CD14-positive monocyte (primary cell): ENCODE results near the gene TENT5C. TPM values are rescaled to one million over a fixed set of nuclear protein-coding genes. Genes with fewer than 3 reads are reported as not detected.

Source experiments
- DNase-seq, 3 donors: peaks; one replicate each; pipeline ENCODE4 v3.0.0-alpha.2; 2011 to 2022
- H2AFZ ChIP-seq: 2 replicates; pipeline ENCODE4 v1.6.0; 2012; ENCODE audit warnings: mild to moderate bottlenecking, low read depth, low read length, inconsistent platforms; ENCODE audit not compliant: insufficient read depth, poor library complexity, severe bottlenecking
- H3K27ac ChIP-seq, 2 donors: 1 replicate in 1 of 2; 2 replicates in 1 of 2; pipeline ENCODE4 v1.5.1; 2012 to 2013; ENCODE audit warnings: low read length in 2 of 2, control low read depth in 1 of 2, inconsistent platforms in 1 of 2, low read depth in 1 of 2, mild to moderate bottlenecking in 1 of 2
- H3K27me3 ChIP-seq, 2 donors: one replicate each; pipeline versions ENCODE4 v1.6.0 to v1.6.1; 2011 to 2013; ENCODE audit warnings: low read length in 2 of 2; ENCODE audit not compliant: control insufficient read depth in 2 of 2, insufficient read depth in 2 of 2
- H3K36me3 ChIP-seq, 2 donors: replicated peaks in 1 of 2; 1 replicate in 1 of 2; 2 replicates in 1 of 2; pipeline versions ENCODE4 v1.5.1 to v1.6.1; 2012 to 2013; ENCODE audit warnings: low read length in 2 of 2, control low read depth in 1 of 2, inconsistent platforms in 1 of 2, mild to moderate bottlenecking in 1 of 2; ENCODE audit not compliant: insufficient read depth in 2 of 2, control insufficient read depth in 1 of 2
- H3K4me1 ChIP-seq, 2 donors: 1 replicate in 1 of 2; 2 replicates in 1 of 2; pipeline versions ENCODE4 v1.5.1 to v1.6.1; 2012 to 2013; ENCODE audit warnings: low read length in 2 of 2, control low read depth in 1 of 2, inconsistent platforms in 1 of 2, mild to moderate bottlenecking in 1 of 2, moderate library complexity in 1 of 2; ENCODE audit not compliant: insufficient read depth in 2 of 2, control insufficient read depth in 1 of 2
- H3K4me2 ChIP-seq: replicated peaks from 2 replicates; pipeline ENCODE3; 2012; ENCODE audit warnings: low read length, moderate library complexity, mild to moderate bottlenecking; ENCODE audit not compliant: poor library complexity, severe bottlenecking; ENCODE audit errors: extremely low read depth
- H3K4me3 ChIP-seq, 3 experiments: fragments of 200-600 bp in 1 of 3; sonication (generic) in 1 of 3; replicated peaks in 1 of 3; 1 replicate in 2 of 3; 2 replicates in 1 of 3; pipeline ENCODE4 v1.5.1; 2011 to 2013; ENCODE audit warnings: low read length in 3 of 3, mild to moderate bottlenecking in 3 of 3, control low read depth in 2 of 3, low read depth in 2 of 3, inconsistent platforms in 1 of 3, moderate library complexity in 1 of 3
- H3K79me2 ChIP-seq: 2 replicates; pipeline ENCODE4 v1.6.0; 2012; ENCODE audit warnings: mild to moderate bottlenecking, control low read depth, inconsistent platforms, low read length, moderate library complexity; ENCODE audit not compliant: insufficient read depth
- H3K9ac ChIP-seq: 2 replicates; pipeline ENCODE4 v1.6.0; 2017; ENCODE audit warnings: low read length, mild to moderate bottlenecking; ENCODE audit not compliant: insufficient read depth, poor library complexity, severe bottlenecking
- H3K9me3 ChIP-seq, 2 donors: replicated peaks in 1 of 2; 1 replicate in 1 of 2; 2 replicates in 1 of 2; pipeline versions ENCODE4 v1.5.1 to v1.6.1; 2012 to 2013; ENCODE audit warnings: low read length in 2 of 2, control low read depth in 1 of 2; ENCODE audit not compliant: control insufficient read depth in 1 of 2, insufficient read depth in 1 of 2
- H4K20me1 ChIP-seq: 2 replicates; pipeline ENCODE4 v1.6.0; 2012; ENCODE audit warnings: mild to moderate bottlenecking, low read length, control low read depth, moderate library complexity; ENCODE audit not compliant: insufficient read depth
- H3K27ac Mint-ChIP-seq, 7 donors: one replicate each; pipeline ENCODE4 v1.8.0; 2020; ENCODE audit warnings: mild to moderate bottlenecking in 7 of 7, mixed read lengths in 7 of 7, moderate library complexity in 6 of 7, inconsistent platforms in 2 of 7
- H3K27me3 Mint-ChIP-seq, 3 donors: one replicate each; pipeline ENCODE4 v1.8.0; 2021 to 2022; ENCODE audit warnings: low read depth in 3 of 3, mild to moderate bottlenecking in 3 of 3, mixed read lengths in 3 of 3, moderate library complexity in 3 of 3, inconsistent platforms in 1 of 3
- H3K36me3 Mint-ChIP-seq, 2 donors: one replicate each; pipeline ENCODE4 v1.8.0; 2020; ENCODE audit warnings: mixed read lengths in 2 of 2, inconsistent platforms in 1 of 2, mild to moderate bottlenecking in 1 of 2
- H3K4me1 Mint-ChIP-seq: one replicate; pipeline ENCODE4 v1.8.0; 2020; ENCODE audit warnings: mild to moderate bottlenecking, mixed read lengths
- H3K4me3 Mint-ChIP-seq, 2 donors: one replicate each; pipeline ENCODE4 v1.8.0; 2020; ENCODE audit warnings: mild to moderate bottlenecking in 2 of 2, mixed read lengths in 2 of 2, moderate library complexity in 1 of 2
- H3K9me3 Mint-ChIP-seq, 7 donors: one replicate each; pipeline ENCODE4 v1.8.0; 2020 to 2022; ENCODE audit warnings: mixed read lengths in 7 of 7, mild to moderate bottlenecking in 6 of 7, moderate library complexity in 6 of 7, inconsistent platforms in 2 of 7
- CTCF ChIP-seq: fragments of 200-600 bp; IDR thresholded peaks from one replicate; pipeline ENCODE4 v1.8.0; 2022; ENCODE audit warnings: antibody characterized with exemption, mild to moderate bottlenecking
- whole genome bisulfite sequencing: methylation state at CpG from one replicate; pipeline ENCODE4 v1.1.5; 2013; ENCODE audit warnings: missing lambda C conversion rate; ENCODE audit not compliant: insufficient coverage; 5-methylcytosine and 5-hydroxymethylcytosine counted together
- intact Hi-C, 2 donors: fragments of 100-400 bp; cut with micrococcal nuclease; formaldehyde crosslinking; loops; one replicate each; pipeline versions ENCODE4 v1.15.0 to v1.15.1; 2023
- polyA plus RNA-seq, 3 donors: library from polyadenylated mRNA; depleted of rRNA in 1 of 3; unstranded in 2 of 3; stranded (reverse) in 1 of 3; fragments of 300-500 nt in 2 of 3; fragments of >200 nt in 1 of 3; fragmentation: Illumina TruSeq in 2 of 3; gene quantifications; 1 replicate in 2 of 3; 2 replicates in 1 of 3; pipeline ENCODE4 v1.2.3, GENCODE V29; 2012 to 2021

Gene TENT5C
- polyA plus RNA-seq, 3 donors: 0.17 to 0.69 (median 0.27) TPM

- no peaks in the 10 kb centered on the region for H3K9me3 Mint-ChIP-seq
- no peaks in the 10 kb centered on the region for H3K9me3 ChIP-seq
- H3K4me3 Mint-ChIP-seq: no peak overlapping the region
- no peak overlapping the region for H3K4me3 ChIP-seq
- H4K20me1 ChIP-seq: no peaks in the 10 kb centered on the region
- DNase-seq: no peak
- no peak overlapping the region for H2AFZ ChIP-seq
- no peak overlapping the region for H3K4me2 ChIP-seq
- peaks cover 0 to 3% of the 10 kb centered on the region in 2 donors for H3K4me1 ChIP-seq
- H3K27ac Mint-ChIP-seq: peak overlapping the region in 1 of 7 donors; percentile 61
- no peaks in the 10 kb centered on the region for H3K27me3 Mint-ChIP-seq
- peaks cover 3% of the 10 kb centered on the region for H3K4me1 Mint-ChIP-seq
- H3K27me3 ChIP-seq: no peaks in the 10 kb centered on the region
- H3K9ac ChIP-seq: no peak overlapping the region
- no peak for TF ChIP-seq CTCF
- H3K79me2 ChIP-seq: no peaks in the 10 kb centered on the region
- no peak overlapping the region for H3K27ac ChIP-seq
- intact Hi-C loops: no loop called here
- no peaks in the 10 kb centered on the region for H3K36me3 Mint-ChIP-seq
- no peaks in the 10 kb centered on the region for H3K36me3 ChIP-seq
- 82% methylated on average over 4 of the region's 5 CpGs for WGBS
These were observed 59.9 kb downstream of the TENT5C start for GRCh38 chr1:117665556-117666270.

DNA sequence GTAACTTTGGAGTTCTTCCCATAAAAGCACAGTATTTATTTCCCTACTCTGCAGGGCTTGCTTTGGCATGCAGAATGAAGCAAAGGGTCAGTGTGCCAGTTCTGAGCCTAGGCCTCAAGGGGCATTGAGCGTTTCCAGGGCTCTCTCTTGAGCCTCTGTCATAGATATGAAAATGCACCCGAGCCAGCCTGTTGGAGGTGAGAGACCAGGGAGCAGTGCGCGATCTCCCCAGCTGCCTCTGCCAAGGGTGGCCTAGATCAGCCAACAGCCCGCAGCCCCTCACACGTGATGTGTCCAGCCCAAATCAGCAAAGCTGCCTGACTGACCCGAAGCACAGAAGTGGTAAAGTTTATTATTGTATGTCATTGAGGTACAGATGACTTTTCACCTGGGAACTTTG lies 63.7 kb downstream of the TENT5C start:
- H3K27me3 ChIP-seq: no peaks in the 10 kb centered on the region
- no peak overlapping the region for H3K4me2 ChIP-seq
- peaks cover 11 to 16% of the 10 kb centered on the region in 2 donors for H3K4me1 ChIP-seq
- Mint-ChIP-seq H3K36me3 (no peaks in the 10 kb centered on the region), H3K27ac (no peak overlapping the region), H3K4me1 (peaks cover 19% of the 10 kb centered on the region), H3K27me3 (peaks cover 0 to 2% (median 2%) of the 10 kb centered on the region in 3 donors), H3K4me3 (no peak overlapping the region), H3K9me3 (no peaks in the 10 kb centered on the region)
- DNase-seq: no peak
- intact Hi-C loops: no loop called here
- no peak overlapping the region for H3K27ac ChIP-seq
- no peak overlapping the region for H3K9ac ChIP-seq
- no peaks in the 10 kb centered on the region for H4K20me1 ChIP-seq
- no peaks in the 10 kb centered on the region for H3K9me3 ChIP-seq
- WGBS: 89% methylated on average over 7 of the region's 7 CpGs
- no peak for TF ChIP-seq CTCF
- no peak overlapping the region for H2AFZ ChIP-seq
- no peaks in the 10 kb centered on the region for H3K79me2 ChIP-seq
- H3K4me3 ChIP-seq: no peak overlapping the region
- no peaks in the 10 kb centered on the region for H3K36me3 ChIP-seq
